Measurements from ENCODE around the gene GABRQ.

The GABRQ gene

DNA sequence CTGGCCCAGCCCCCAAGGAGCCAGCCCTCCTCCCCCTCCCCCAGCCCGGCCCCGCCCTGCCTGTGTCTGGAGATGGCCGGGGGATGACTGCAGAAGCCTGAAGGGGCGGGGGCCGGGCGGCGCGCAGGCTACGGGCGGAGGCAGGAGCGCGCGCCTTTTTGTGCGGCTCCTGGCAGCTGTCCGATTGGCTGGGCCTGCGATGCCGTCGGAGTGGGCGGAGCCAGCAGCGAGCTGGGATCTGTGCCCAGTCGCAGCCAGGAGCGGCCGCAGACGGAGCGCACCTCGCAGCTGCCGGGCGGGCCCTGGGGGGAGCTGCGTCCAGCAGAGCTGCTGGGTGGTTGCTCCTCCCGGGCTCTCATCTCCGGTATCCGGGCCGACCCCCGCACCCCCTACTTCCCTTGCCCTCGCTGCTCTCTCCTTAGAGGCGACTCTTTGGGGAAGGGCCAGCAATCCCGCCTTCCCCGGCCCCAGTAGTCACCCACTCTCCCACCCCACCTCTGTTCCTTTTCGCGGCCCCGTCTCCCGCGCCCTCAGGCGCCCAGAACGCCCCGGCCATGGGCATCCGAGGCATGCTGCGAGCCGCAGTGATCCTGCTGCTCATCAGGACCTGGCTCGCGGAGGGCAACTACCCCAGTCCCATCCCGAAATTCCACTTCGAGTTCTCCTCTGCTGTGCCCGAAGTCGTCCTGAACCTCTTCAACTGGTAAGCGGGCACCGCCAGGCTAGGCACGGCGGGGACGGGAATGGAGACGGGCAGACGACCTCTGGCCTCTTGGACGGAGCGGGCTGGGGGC lies at the start of gene GABRQ:
TSS of gene GABRQ (plus strand) at position 247 of the 794 bp plus-strand sequence. CDS start at position 555, 308 bp downstream.
- DNase-seq (ENCODE audit: low read depth in 2 of 2), result peak in 1 of 2 donors; percentile 0

DNA sequence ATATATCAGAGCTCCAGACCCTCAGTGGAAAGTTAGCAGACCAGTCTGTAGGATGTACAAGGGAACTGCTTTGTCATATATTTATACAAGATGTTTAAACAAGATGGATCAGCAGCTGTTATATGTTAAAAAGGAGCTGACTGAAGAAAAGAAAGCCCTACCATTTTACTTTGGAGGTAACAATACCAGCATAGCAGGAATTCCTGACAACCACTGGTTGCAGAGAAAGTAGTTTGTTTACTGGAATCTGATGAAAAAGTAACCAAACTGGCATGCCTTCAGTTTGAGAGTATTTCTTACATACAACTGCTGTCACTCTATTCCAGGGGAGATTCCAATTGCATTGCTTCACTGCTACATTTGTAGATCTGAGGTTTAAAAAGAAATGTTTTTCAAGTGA lies 49.5 kb upstream of the GABRQ start:
- no peak for DNase-seq (ENCODE audit: low read depth in 2 of 2)

DNA sequence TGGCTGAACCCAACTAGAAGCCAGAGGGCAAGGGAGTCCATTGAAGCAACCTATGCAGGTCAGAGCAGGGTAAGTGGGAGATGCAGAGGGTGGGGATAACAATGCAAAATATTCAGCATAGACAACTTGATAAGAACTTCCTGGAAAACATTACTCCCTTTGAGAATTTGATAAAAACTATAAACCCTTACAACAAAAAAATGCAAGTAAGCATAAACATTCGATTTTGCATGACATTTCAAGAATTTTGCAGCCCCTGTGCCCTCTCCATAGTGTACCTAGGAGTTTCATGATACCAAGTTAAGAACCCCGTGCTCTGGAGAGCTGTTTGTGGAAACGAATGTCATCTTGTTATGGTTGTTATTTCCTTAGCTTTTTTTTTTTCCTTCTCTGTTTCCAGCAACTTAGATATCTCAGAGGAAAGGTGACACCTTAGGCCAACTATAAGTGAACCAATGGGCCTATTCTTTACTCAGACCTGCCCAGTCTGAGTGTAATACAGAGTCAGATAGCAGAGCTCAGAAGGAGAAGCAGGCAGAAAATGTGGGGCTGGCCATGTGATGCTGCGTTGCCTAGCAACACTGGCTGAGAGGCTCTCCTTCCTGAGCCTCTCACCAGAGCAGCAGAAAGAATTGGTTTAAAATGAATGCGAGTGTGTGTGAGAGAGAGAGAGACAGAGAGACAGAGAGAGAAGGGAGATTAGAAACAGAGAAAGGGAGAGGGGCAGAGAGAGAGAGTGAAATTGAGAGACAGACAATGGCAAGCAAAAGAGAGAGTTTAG lies 36.7 kb upstream of the GABRQ start:
- no peak for DNase-seq (ENCODE audit: low read depth in 2 of 2)

DNA sequence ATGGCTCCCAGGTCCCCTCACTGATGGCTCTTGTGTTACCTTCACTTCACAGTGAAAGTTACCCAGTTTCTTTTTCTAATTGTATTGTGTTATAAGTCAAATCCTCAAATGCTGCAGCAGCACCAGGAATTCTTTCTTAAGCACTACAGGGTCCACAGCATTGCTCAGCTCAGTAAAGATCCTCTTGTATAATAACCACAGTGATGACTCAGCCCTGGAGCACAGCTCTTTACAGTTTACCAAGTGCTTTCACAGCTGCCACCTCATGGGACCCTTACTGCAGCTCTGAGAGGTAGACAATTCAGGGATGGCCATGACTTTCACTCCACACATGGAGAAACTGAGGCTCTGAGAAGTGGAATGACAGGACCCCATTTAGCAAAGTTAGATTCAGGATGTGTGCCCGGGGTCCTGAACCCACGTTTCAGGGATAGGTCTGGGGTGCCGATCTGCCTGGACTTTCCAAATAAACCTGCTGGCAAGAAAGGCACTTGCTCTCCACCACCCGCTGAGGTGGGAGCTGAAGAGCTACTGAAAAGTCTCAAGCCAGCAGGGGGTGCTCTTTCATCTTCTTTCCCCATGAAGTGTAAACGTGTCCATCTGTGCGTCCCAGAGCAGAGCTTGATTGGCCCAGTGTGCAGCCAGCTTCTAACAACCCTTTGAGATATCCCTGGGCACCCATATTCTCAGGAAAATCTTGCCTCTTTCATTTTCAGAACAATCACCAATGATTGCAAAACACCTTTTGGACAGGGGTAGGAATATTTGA lies 35.7 kb upstream of the GABRQ start:
- DNase-seq (ENCODE audit: low read depth in 2 of 2), result no peak

DNA sequence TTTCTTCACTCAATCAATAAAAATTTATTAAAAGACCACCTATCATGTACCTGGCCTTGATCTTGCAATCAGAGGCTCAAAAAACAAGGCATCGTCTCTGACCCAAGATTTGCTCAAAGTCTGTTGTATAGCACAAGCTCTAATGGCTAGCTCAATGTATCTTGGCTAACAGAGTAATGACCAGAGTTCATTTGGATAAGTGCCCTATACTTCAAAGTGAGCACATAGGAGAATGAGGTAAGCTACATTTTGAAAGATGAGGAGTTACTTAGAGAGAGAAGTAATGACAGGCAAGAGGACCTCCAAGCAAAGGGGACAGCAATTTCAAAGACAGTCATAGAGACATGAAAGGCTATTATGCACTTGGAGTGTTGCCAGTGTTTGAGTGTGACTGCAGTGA lies 22.9 kb upstream of the GABRQ start:
- DNase-seq (ENCODE audit: low read depth in 2 of 2), result no peak

DNA sequence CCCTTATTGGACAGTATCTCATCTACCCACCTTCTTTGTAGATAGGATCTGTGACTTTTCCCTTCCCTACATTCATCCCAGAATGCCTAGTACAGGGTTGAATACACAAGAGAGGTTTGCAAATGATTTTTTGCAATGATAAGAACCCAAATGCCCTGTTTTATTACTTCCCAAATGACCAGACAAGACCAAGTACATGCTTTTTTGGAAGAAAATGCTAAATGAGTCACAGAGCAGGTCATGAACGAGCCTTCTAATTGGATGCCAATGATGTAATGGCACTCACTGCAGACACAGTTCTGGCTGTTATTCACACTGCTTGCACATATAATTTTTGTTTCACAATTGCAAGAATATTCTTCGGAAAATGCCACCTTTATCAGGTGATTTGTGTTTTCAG lies 17.8 kb upstream of the GABRQ start:
- DNase-seq (ENCODE audit: low read depth in 2 of 2), result no peak

DNA sequence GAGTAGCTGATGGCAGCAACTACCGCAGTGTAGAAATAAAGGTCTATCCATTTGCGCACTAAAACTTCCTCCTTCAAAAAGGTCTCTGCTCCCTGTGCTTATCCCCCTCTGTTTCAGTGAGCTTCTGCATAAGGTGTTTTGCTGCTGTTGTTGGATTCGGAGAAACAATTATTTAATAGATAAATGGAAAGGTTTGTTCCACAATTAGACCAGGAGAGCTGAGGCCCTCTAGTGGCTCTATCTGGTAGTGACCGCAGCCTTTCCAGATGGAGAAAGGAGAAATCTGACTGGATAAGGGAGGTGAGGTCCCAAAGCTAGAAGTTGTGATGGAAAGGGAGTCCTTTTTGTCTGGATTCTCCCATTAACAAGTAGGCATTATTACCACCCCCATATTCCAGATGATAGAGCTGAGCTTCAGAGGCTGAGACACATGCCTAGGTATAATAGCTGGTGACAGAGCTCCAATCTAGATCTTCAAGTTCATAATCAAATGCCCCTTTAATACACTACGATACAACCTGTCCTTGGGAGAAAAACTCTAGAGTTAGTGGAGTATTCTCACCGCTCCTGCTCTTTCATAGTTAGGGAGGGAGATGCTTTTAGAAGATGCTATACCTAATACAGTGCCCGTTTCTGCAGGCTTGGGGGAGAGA lies 5.1 kb upstream of the GABRQ start:
- DNase-seq (ENCODE audit: low read depth in 2 of 2), result peak; percentile 18 to 20

DNA sequence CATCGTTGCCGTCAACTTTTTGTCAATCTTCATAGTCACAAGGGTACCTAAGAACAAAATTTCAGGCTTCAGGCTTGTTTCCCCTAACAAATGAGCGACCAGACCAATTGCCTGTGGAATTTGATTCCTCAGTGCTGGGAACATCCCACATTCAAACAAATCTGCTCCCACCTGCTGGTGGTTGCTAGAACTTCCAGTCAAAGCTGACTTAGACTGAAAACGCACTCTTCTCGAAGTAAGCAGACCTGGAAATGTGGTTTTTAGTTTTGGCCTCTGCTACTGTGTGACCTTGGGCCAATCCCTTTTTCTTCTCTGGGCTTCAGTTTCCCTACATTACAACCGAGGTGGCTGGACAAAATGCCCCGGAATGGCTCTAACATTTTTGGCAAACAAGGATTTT lies 1.8 kb upstream of the GABRQ start:
- DNase-seq (ENCODE audit: low read depth in 2 of 2), result no peak

DNA sequence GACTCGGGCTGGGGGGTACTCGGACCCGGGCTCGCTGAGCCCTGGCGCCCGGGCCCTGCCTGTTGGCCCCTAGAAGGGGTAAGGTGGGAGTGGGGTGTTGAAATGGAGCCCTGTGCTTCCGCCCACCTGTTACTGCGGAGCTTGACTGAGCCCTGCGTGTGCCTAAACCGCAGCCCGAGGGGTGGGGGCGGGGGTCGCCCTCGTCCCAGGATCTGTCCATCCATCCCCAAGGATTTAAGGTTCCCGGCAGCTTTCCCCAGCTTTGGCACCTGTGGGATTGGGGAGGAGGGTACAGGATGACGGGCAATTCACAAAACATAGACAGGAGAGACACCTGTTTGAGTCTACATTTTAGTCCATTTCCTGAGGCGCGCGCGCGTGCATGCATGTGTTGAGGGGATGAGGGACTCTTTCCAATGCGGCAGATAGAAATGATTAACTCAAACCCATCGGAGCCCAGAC lies 779 bp downstream of the GABRQ start:
- DNase-seq (ENCODE audit: low read depth in 2 of 2), result no peak

DNA sequence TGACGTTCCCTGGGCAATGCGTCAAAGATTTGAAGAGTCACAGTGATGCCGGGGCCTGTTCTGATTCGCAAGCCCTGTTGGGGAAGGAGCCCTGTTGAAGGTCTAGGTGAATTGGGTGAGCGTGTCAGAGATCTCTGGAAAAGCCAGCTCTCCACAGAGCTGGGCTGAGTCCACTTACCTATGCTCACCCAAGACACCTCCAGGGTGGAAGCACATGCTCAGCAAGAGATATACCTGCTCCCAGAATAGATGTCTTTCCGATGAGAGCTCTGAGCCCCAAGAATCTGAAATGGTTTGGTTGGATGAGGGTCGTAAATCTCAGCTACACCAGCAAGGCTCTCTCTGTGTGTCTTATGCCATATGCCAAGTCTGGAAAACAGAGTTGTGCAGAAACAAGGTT lies 1.7 kb downstream of the GABRQ start:
- no peak for DNase-seq (ENCODE audit: low read depth in 2 of 2)

DNA sequence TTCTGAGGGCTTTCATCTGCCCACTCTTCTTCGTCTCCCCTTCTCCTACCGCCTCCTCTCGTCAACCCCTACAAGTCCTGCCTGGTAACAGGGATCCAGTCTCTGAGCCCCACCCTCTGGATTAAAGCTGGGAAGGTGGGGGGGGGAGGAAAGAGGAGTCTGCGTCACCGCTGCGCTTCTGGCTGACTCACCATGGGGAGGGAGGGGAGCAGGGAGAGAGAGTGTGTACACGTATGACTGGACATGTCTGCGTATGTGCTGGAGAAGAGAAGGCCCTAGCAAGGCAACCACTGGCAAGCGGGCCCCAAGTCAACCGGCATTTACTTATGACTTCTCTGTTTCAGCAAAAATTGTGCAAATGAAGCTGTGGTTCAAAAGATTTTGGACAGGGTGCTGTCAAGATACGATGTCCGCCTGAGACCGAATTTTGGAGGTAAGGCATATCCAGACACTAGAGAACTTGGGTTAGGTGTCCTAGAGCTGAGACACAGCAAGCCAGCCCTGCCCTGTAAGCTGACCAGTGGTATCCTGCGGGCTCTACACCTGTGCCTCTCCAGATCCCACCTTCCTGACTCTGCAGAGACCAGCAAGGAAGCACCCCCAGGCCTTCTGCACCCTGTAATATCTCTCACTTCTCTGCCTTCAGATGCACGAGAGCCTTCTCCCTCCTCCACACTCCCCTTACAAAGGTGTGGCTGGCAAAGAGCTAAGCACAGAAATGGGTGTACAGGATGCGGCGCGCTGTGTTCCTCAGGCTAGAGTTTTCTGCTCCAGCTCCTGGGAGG lies 2.5 kb downstream of the GABRQ start:
- DNase-seq (ENCODE audit: low read depth in 2 of 2), result no peak

DNA sequence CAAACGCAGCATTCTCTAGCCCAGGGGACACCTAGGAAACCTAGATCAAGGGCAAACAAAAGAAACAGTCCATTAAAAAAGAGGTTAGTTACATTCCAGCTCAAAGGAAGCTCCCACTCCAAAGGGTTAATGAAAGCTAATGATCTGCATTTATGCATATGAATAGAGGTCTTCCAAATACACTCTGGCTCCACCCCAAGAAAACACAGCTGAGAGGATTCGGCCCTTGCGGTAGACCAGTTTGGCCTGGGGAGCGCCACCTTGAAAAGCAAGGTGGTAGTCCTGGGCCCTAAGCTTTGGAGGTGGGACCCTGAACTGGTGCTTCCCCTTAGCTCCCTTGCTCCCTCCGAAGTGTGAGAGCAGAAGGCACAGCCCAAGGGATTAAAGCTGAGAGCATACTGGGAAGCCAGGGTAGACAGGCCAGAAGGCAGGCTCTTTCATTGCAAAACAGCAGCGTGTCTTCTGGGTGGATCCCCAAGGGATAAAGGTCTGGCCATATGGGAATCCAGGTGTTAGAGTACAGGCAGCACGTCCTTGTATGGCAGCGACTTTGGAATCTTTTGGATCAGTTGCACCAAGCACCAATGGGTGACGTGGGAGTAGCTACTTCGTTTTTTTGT lies 3.7 kb downstream of the GABRQ start:
- no peak for DNase-seq (ENCODE audit: low read depth in 2 of 2)

DNA sequence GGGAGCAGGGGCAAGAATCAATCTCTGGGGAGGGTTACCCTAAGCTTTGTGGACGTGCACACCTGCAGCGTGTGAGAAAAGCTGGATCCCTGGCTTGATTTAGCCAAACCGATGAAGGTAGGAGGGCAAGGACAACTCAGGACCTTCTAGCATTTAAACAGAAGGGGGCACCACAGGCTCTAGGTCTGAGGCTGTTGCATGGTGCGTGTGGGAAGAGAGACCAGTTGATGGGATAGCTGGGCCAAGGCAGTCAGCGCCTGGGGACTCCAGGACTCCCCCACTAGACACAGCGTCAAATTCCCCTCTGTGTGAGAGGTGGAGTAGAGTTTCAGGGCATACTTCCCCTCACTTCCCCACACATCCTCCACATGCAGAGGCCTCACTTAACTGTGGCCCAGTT lies 4.3 kb downstream of the GABRQ start:
- no peak for DNase-seq (ENCODE audit: low read depth in 2 of 2)

DNA sequence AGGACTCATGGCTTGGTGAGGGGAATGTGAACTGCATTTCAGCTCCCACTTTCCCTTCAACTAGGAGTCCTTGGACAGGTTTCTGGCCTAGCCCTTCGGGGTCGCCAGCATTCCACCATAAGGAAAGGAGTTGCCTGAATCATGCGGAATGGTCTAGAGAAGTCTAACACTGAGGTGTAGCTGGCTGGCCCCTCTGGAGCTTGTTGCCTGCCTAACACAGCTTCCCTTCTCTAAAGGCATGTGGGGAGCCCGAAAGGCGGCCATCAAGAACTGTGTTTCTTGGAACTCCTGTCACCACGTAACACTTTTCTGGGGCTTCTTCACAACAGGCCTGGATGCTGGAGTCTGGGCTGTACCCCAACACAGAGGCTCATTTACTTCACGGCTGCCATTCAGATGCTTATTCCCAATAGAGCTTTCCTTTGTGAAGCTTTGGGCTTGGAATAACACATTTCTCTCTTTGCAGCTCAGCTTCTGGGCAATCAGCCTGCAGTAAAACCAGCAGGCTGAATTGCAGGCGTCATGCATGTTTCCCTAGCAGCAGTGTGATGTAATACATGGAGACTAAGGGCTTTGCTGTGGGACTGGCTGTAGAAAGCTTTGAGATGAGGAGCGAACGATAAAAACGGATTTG lies 5.4 kb downstream of the GABRQ start:
- DNase-seq (ENCODE audit: low read depth in 2 of 2), result no peak

DNA sequence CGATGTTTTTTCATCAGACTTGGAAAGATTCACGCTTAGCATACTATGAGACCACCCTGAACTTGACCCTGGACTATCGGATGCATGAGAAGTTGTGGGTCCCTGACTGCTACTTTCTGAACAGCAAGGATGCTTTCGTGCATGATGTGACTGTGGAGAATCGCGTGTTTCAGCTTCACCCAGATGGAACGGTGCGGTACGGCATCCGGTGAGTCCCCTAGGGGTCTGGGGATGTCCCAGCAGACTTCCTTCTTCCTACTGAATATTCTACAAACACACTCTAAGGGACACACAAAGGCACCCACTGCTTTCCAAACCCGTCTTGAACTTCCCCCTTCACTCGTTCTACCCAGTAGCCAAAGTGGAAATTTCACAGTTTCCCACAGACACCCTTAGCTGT lies 9.3 kb downstream of the GABRQ start:
- DNase-seq (ENCODE audit: low read depth in 2 of 2), result no peak

DNA sequence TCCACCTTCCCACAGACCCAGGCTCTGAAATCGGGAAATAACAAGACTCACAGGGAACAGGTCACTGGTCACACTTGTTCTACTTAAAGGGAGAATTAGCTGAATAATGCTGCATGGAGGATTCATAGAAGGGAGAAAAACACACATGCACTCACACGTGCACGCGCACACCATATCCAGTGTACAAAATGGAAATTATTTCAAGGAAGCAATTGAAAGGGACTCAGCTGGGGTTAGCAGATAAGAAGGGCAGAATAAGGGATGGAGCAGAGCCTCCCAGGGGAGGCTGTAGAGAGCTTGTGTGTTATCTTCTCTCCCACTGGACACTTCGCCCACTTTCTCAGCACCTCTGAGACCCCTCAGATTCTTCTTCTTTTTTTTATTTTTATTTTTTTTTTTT lies 10.3 kb downstream of the GABRQ start:
- no peak for DNase-seq (ENCODE audit: low read depth in 2 of 2)

DNA sequence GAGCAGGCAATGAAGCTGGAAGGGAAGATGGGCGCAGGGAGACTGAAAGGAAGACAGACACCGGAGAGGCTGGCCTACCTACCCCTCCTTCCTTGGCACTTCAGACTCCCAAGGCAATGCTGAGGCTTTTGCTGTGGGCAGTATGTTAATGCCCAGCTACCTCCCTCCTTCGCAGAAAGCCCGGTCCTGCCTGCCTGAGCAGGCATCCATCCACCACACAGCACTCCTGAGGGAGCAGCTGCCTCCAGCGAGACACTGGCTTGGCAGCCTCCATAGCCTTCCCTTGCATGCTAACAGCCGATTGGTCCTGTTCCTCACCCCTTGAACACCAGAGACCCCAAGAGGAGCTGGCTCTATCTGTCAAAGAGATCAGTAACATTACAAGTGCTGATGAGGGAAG lies 14.4 kb downstream of the GABRQ start:
- no peak for DNase-seq (ENCODE audit: low read depth in 2 of 2)

DNA sequence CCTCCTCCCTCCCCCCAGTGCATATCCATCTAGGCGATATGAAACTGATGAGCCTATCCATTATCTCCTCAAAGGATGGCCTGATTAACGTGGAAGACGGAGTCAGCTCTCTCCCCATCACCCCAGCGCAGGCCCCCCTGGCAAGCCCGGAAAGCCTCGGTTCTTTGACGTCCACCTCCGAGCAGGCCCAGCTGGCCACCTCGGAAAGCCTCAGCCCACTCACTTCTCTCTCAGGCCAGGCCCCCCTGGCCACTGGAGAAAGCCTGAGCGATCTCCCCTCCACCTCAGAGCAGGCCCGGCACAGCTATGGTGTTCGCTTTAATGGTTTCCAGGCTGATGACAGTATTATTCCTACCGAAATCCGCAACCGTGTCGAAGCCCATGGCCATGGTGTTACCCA lies 14.8 kb downstream of the GABRQ start:
- no peak for DNase-seq (ENCODE audit: low read depth in 2 of 2)

DNA sequence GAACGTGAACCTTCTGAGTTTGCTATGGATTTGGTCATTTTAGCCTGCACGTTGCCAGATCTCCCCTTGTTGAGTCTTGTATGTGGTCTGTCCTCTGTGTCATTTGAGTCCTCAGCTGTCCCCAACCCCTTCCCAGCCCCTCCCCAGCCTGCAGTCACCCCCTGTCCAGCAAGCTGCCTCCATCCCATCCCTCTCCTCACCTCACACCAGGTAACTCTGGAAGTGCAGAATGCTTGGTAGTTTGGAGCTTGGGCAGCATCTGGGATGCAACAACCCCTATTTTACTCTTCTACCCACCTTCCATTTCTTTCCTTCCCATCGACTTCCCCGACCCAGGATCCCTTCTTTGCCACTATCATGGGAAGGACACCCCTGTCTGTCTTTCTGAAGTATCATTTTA lies 18.4 kb downstream of the GABRQ start:
- no peak for DNase-seq (ENCODE audit: low read depth in 2 of 2)

DNA sequence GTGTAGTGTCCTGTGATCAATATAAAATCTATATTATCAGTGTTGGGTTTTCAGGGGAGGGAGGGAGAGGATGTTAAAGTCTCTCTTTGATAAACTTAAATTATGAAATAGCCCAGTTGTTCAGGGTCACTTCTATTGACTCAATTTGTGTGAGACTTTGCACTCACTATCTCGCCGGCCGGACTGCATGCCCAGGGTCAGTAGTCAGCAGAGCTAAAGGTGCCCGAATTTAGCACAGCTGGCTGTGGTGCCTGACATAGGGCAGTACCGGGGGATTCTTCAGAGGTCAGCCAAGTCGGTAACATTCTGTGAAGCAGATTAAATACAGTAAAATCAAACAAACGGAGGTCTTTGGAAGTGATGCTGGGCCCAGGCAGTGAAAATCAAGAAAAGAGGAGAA lies 19.2 kb downstream of the GABRQ start:
- no peak for DNase-seq (ENCODE audit: low read depth in 2 of 2)
